GM18858 (cell line): ENCODE data around the gene NOL12.
"Not testable (repeated sequence)": the region's sequence is repeated elsewhere in the genome, so short reads cannot be mapped to it uniquely, and the experiment has no call there.

Experiments
- ATAC-seq: cut with Tn5 transposase; IDR thresholded peaks from one replicate; pipeline ENCODE4 v1.9.1; 2021; ENCODE audit not compliant: unreplicated experiment

NOL12 gene

DNA sequence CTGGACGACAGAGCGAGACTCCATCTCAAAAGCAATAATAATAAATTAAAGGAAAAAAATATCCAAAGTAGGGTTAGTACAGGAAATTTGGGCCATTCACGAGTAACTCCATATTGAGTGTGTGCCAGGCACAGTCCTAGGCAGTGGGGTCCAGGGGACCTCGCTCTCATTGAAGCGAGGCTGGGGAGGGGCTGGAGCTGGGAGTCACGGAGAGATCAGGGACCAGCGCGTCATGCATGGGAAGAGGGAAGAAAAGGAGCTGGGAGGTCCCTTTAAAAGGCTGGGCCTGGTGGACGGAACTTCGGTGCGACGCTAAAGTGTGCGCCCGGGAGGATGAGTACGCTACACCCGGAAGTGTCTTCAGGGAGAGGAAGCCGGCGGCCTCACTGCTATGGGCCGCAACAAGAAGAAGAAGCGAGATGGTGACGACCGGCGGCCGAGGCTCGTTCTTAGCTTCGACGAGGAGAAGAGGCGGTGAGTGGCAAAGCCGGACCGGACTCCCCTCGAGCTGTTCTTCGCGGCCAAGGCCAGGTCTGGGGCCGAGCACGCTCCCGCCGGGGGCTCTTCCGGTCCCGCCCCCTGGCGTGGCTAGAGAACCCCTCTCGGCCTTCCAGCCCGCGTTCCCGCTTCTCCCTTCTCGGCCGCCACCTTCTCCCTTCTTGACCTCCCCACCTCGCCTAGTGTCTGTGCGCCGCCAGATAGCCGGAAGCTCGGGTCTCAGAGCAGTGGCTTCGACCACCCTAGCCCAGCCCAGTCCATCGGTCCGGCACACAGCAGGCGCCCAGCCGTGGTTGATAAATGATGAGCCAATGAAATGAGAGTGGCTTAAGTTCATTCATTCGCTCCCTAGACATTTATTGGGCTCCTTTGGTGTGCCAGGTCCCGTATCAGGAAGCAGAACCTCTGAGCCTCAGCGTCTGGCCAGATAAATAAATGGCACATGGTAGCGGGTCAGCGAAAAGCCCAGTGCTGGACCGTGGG, at the start of gene NOL12:
NOL12 (plus strand) TSS at position 342 of the 981 bp plus-strand sequence; CDS start at position 392, 50 bp downstream.
- ATAC-seq: no peak

- no peak for ATAC-seq
Measured at GRCh38 chr22:37636949-37637273, 49.2 kb upstream of the NOL12 start.

DNA sequence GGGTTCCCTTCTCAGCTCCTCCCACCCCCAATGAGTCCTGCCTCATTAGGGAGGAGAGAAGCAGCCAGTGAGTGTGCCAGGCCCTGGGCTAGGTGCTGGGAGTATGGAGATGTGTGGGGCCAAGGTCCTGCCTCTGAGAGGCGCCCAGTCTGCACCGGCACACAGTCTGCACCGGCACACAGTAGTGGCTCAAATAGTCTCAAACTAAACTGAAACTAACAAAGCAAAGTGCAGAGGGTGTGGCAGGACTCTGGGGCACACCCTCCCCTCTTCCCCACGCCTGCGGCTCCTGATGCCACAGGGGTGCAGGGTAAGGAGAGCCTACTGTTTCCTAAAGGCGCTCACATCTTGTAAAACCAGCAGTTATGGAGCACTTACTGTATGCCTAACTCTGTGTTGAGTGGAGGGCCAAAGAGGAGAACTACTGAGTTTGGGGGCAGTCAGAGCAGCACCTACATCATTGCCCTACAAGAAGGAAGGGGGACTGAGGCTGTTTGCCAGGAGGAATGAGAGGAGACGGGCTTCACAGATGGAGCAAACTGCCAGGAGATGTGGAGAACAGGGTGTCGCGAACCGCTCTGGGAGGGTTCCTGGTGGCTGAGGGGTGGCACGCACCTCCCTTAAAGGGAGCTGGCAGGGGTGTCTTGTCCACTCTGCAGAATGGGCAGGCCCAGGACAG, 47.6 kb upstream of the NOL12 start:
- no peak for ATAC-seq

GRCh38 chr22:37639070-37639760, 46.9 kb upstream of the NOL12 start, which contains the start of gene SH3BP1:
SH3BP1 (plus strand) TSS chr22:37639669; CDS start chr22:37639788, 119 bp downstream.
- no peak for ATAC-seq

GRCh38 chr22:37639771-37640590, 46.2 kb upstream of the NOL12 start:
- ATAC-seq: no peak

- ATAC-seq: no peak
Measured at GRCh38 chr22:37640591-37641560, 45.3 kb upstream of the NOL12 start.

GRCh38 chr22:37641561-37641949, 44.6 kb upstream of the NOL12 start:
- ATAC-seq: no peak

- no peak for ATAC-seq
Measured at GRCh38 chr22:37643225-37643847, 42.8 kb upstream of the NOL12 start.

- no peak for ATAC-seq
Measured at GRCh38 chr22:37647317-37647716, 38.8 kb upstream of the NOL12 start.

- no peak for ATAC-seq
Measured at GRCh38 chr22:37647928-37648327, 38.2 kb upstream of the NOL12 start.

GRCh38 chr22:37650463-37651136, 35.5 kb upstream of the NOL12 start:
- no peak for ATAC-seq

DNA sequence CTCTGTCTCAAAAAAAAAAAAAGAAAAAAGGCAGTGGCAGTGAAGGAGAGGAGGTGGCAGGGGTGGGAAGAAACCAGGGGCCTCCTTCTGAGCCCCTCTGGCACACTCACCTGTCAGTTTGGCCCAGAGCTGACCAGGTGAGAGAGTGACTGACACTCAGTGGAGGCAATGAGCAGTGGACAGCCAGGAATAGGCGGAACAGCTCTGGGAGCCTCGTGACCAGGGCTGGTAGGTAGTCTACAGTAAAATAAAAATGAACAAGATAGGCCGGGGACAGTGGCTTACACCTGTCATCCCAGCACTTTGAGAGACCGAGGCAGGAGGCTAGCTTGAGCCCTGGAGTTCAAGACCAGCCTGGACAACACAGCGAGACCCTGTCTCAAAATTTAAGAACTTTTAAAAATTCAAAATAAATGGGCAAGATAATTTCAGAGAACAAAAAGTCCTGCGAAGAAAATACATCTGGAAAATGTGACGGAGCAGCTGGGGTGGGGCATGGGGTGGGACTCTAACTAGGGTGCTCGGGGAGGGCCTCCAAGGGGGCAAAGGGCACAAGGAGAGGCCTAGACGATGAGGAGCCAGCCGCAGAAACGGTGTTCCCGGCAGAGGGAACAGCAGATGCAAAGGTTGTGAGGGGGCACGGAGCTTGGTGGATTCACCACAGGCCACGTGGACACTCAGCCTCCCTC, 31.4 kb upstream of the NOL12 start:
- ATAC-seq: no peak

DNA sequence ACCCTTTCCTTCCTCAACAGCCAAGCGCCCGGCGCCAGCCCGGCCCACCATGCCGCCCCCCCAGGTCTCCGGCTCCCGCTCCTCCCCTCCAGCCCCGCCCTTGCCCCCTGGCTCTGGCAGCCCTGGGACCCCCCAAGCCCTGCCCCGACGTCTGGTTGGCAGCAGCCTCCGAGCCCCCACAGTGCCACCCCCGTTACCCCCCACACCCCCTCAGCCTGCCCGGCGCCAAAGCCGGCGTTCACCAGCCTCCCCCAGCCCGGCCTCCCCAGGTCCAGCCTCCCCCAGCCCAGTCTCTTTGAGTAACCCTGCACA, 30.9 kb upstream of the NOL12 start:
- no peak for ATAC-seq

- not testable (repeated sequence) for ATAC-seq
Measured at GRCh38 chr22:37656583-37656982, 29.6 kb upstream of the NOL12 start.

DNA sequence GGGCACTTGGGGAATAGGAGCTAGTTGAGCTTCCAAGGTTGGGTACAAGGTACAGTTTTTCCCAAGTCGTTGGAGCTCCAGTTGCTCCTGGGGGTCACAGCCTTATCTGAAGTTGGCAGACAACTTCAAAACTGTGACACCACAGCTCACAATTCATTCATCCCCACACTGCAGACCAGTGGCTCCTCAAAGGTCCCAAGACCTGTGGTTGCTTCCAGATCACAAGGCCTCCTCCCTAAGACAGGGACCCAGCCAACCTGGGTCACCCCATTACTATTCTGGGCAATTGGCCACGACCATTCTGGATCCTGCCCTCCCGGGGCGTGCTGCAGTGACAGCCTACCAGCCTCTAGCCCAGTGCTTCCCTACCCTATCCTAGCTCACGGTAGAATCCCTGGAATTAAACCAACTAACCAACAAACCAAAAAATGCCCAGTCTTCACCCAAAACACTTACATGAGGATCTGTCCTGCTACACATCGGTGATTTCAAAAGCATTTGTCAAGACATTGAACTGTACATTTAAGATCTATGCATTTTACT, 28.5 kb upstream of the NOL12 start:
- no peak for ATAC-seq

DNA sequence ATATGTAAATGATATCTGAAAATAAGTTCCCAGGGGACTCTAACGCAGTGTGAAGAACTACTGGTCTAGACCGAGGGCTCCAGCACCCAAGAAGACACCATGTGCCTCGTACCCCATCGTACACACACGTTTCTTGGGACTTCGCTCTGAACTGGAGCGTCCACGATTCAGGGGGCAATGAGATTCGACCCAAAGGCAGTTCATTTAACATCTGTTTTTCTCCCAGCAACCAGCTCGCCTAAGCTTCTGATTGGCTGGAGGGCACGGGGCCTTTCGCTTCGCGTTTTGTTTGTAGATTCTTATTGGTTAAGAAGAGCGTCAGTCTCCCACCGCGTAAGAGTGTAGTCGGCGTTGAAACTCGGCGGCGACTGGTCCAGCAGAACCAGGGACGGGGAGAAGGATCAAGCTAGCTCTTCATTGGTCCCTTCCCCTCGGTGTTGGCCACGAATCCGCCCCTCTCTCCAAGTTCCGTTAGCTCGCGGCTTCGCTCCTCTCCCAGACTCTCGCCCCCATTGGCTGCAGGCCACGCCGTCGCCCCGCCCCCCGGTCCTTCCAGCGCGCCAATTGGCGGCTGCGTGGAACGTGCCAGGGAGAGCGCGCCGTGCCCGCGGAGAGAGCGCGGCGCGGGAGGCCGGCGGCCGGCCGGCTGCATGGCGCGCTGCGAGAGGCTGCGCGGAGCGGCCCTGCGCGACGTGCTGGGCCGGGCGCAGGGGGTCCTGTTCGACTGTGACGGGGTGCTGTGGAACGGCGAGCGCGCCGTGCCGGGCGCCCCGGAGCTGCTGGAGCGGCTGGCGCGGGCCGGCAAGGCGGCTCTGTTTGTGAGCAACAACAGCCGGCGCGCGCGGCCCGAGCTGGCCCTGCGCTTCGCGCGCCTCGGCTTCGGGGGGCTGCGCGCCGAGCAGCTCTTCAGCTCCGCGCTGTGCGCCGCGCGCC, 27.7 kb upstream of the NOL12 start, which contains the start of gene PDXP:
PDXP (plus strand) TSS at position 591 of the 933 bp plus-strand sequence; CDS start at position 651, 60 bp downstream.
- ATAC-seq: peak; percentile 63
